CD4-positive, CD25-positive, alpha-beta regulatory T cell (primary cell): ENCODE measurements around the gene ABHD16A. TPM values are rescaled to one million over a fixed set of nuclear protein-coding genes. Genes with fewer than 3 reads are reported as not detected.

Experiments used
- ATAC-seq, 2 donors: fragments of 150-1000 bp; cut with Tn5 transposase; one replicate each; pipeline ENCODE4 v1.10.0; 2021; ENCODE audit warnings: low read depth in 2 of 2, moderate number of reproducible peaks in 2 of 2, moderate library complexity in 1 of 2
- DNase-seq, 3 donors: peaks; one replicate each; pipeline versions ENCODE4 v3.0.0 to v3.0.0-alpha.2; 2012 to 2022; ENCODE audit warnings: mixed read lengths in 1 of 3
- H3K27ac ChIP-seq: one replicate; pipeline ENCODE4 v1.7.0; 2013; ENCODE audit warnings: mild to moderate bottlenecking, low read length; ENCODE audit not compliant: insufficient read depth, poor library complexity, severe bottlenecking
- H3K27me3 ChIP-seq: one replicate; pipeline ENCODE4 v1.7.0; 2013; ENCODE audit warnings: low read length; ENCODE audit not compliant: control insufficient read depth, insufficient read depth
- H3K36me3 ChIP-seq: one replicate; pipeline ENCODE4 v1.7.0; 2013; ENCODE audit warnings: mild to moderate bottlenecking, low read length, moderate library complexity; ENCODE audit not compliant: control insufficient read depth, insufficient read depth
- H3K4me1 ChIP-seq: 2 replicates; pipeline ENCODE4 v1.7.0; 2013; ENCODE audit warnings: mild to moderate bottlenecking, low read length; ENCODE audit not compliant: insufficient read depth, control insufficient read depth, poor library complexity, severe bottlenecking
- H3K4me3 ChIP-seq: one replicate; pipeline ENCODE4 v1.7.0; 2013; ENCODE audit warnings: low read depth, mild to moderate bottlenecking, low read length, moderate library complexity
- H3K9me3 ChIP-seq, 2 experiments: 1 replicate in 1 of 2; 2 replicates in 1 of 2; pipeline ENCODE4 v1.7.0; 2013; ENCODE audit warnings: low read length in 2 of 2, mild to moderate bottlenecking in 1 of 2, moderate library complexity in 1 of 2; ENCODE audit not compliant: control insufficient read depth in 2 of 2
- H3K27ac Mint-ChIP-seq, 3 donors: one replicate each; pipeline ENCODE4 v1.8.0; 2020 to 2022; ENCODE audit warnings: mild to moderate bottlenecking in 3 of 3, mixed read lengths in 3 of 3, moderate library complexity in 2 of 3
- H3K27me3 Mint-ChIP-seq: one replicate; pipeline ENCODE4 v1.8.0; 2022; ENCODE audit warnings: mild to moderate bottlenecking, mixed read lengths
- H3K36me3 Mint-ChIP-seq: one replicate; pipeline ENCODE4 v1.8.0; 2020; ENCODE audit warnings: mixed read lengths
- H3K4me1 Mint-ChIP-seq, 4 donors: one replicate each; pipeline ENCODE4 v1.8.0; 2020 to 2022; ENCODE audit warnings: mixed read lengths in 4 of 4, mild to moderate bottlenecking in 1 of 4
- H3K4me3 Mint-ChIP-seq, 4 donors: one replicate each; pipeline ENCODE4 v1.8.0; 2020 to 2022; ENCODE audit warnings: mild to moderate bottlenecking in 4 of 4, mixed read lengths in 4 of 4, moderate library complexity in 3 of 4
- H3K9me3 Mint-ChIP-seq, 7 donors: one replicate each; pipeline ENCODE4 v1.8.0; 2020 to 2022; ENCODE audit warnings: mixed read lengths in 7 of 7, mild to moderate bottlenecking in 3 of 7, moderate library complexity in 2 of 7
- polyA plus RNA-seq, 4 donors: library from polyadenylated mRNA; unstranded; fragments of 300-500 nt; fragmentation: Illumina TruSeq; gene quantifications; one replicate each; pipeline ENCODE4 v1.2.3, GENCODE V29; 2021
- total RNA-seq: library from RNA; stranded (reverse); gene quantifications from one replicate; pipeline ENCODE4 v1.2.3, GENCODE V29; 2022

The ABHD16A gene
- total and polyA plus RNA-seq, 5 donors from 2014 or later: 33.4 to 78.4 (median 36.6) TPM

DNA sequence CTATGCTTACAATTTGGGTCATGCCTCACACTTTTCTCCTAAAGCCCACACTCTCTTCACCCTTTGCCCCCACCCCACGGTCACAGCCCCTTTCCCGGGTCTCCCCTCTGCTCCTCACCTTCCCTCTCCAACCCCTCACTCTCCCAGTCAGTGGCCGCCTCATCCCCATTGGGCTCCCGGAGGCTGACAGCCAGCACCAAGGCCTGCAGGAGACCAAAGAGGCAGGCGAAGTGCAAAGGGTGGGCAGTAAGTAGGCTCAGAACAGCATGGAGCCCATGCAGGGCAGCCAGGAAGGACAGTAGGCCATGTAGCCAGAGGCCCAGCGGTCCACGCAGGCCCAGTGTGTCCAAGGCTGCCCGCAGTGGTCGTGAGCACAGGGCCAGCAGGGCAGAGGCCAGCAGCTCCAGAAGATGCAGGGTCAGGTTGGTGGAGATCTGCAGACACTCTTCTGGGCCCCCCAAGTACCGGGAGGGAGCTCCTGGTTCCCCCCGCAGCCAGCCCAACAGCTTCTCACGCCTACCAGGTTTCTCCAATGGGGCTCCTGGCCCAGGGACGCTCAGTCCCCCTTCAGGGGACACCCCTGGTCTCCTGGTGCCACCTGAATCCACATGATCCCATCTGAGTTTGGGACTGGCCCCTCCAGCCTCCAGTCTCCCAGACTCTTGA lies 44.0 kb downstream of the ABHD16A start:
- Mint-ChIP-seq H3K4me1 (peaks cover 4 to 83% (median 51%) of the 10 kb centered on the region in 4 donors), H3K27ac (peak overlapping the region; percentile 88 to 94 (median 93)), H3K27me3 (no peaks in the 10 kb centered on the region), H3K4me3 (peak overlapping the region; percentile 92 to 99 (median 96)), H3K36me3 (peaks cover 18% of the 10 kb centered on the region), H3K9me3 (no peaks in the 10 kb centered on the region)
- H3K27me3 ChIP-seq: no peaks in the 10 kb centered on the region
- H3K27ac ChIP-seq: peak overlapping the region; percentile 76
- H3K9me3 ChIP-seq: no peaks in the 10 kb centered on the region
- peaks cover 64% of the 10 kb centered on the region for H3K4me1 ChIP-seq
- ATAC-seq (no peak), DNase-seq (no peak)
- H3K4me3 ChIP-seq: peak overlapping the region; percentile 90
- H3K36me3 ChIP-seq: peaks cover 22% of the 10 kb centered on the region

DNA sequence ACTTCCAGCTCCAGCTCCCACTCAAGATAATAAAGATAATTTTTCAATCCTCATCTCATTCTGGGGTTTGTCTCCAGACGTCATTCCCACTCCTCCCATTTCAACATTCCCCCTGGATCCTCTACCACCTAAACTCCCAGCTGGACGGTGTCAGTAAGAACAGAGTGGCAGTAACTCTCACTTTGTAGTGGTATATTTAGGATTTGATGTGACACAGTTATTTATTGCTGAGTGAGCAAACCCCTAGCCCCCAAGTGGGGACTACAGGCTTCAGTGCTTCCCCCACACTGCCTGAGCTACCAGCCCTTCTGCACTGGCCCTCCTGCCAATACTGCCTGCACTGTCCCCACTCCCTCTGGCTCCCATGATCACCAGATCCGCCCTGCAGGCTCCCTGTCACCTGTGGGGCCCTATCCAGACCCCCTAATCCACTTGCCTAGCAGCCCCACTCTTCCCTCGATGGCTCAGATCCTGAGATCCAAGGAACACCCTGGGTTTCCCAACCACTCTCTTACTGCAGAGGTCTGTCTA lies 44.9 kb downstream of the ABHD16A start:
- Mint-ChIP-seq H3K4me3 (peak overlapping the region; percentile 90 to 99 (median 93)), H3K9me3 (no peaks in the 10 kb centered on the region), H3K27ac (peak overlapping the region; percentile 90 to 94 (median 93)), H3K4me1 (peaks cover 4 to 78% (median 43%) of the 10 kb centered on the region in 4 donors), H3K36me3 (peaks cover 15% of the 10 kb centered on the region), H3K27me3 (no peaks in the 10 kb centered on the region)
- H3K27ac ChIP-seq: peak overlapping the region; percentile 76
- no peak overlapping the region for H3K4me3 ChIP-seq
- H3K27me3 ChIP-seq: no peaks in the 10 kb centered on the region
- ATAC-seq (no peak), DNase-seq (no peak)
- peaks cover 22% of the 10 kb centered on the region for H3K36me3 ChIP-seq
- peaks cover 61% of the 10 kb centered on the region for H3K4me1 ChIP-seq
- H3K9me3 ChIP-seq: no peaks in the 10 kb centered on the region

DNA sequence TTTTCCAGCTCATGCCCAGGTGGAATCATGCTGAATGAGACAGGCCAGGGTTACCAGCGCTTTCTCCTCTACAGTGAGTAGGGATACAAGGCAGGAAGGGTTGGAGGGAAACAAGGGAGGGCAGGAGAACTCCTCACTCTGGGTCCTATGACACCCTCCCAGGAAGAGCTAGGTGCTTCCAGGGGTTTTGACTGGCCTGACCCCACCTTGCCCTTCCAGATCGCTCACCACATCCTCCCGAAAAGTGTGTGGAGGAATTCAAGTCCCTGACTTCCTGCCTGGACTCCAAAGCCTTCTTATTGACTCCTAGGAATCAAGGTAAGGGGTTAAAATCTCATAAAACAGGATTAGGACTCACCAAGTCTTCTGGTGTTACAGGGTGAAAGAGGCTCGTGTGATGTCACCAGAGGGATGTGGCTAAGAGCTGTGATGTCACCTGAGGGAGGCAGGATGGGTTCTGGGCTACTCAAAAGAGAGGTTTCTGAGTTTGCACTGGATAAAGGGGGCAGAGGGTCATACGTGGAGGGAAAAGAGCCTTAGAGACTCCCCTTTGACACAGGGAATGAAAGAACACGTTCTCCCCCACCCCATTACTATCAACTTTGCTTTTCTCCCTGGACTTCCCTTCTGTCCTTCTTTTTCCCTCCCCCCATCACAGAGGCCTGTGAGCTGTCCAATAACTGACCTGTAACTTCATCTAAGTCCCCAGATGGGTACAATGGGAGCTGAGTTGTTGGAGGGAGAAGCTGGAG lies 45.5 kb downstream of the ABHD16A start:
- Mint-ChIP-seq H3K9me3 (no peaks in the 10 kb centered on the region), H3K36me3 (peaks cover 15% of the 10 kb centered on the region), H3K27ac (peak overlapping the region; percentile 48 to 93 (median 85)), H3K4me1 (peaks cover 4 to 78% (median 44%) of the 10 kb centered on the region in 4 donors), H3K27me3 (peaks cover 5% of the 10 kb centered on the region), H3K4me3 (peak overlapping the region; percentile 61 to 99 (median 93))
- DNase-seq: peak in 2 of 3 donors; percentile 23 to 58
- peaks cover 57% of the 10 kb centered on the region for H3K4me1 ChIP-seq
- no peaks in the 10 kb centered on the region for H3K27me3 ChIP-seq
- peak overlapping the region; percentile 76 for H3K27ac ChIP-seq
- no peak for ATAC-seq
- peaks cover 22% of the 10 kb centered on the region for H3K36me3 ChIP-seq
- no peaks in the 10 kb centered on the region for H3K9me3 ChIP-seq
- H3K4me3 ChIP-seq: no peak overlapping the region

GRCh38 chr6:31655349-31656237 lies 47.5 kb downstream of the ABHD16A start, which contains the start of gene APOM:
Gene APOM (plus strand): TSS chr6:31655894. CDS start chr6:31655967, 73 bp downstream.
- no peak within 1 kb of the TSS for H3K4me3 ChIP-seq
- no peaks in the 10 kb centered on the region for H3K27me3 ChIP-seq
- peaks cover 56% of the 10 kb centered on the region for H3K4me1 ChIP-seq
- H3K27ac ChIP-seq: no peak within 1 kb of the TSS
- H3K36me3 ChIP-seq: peaks cover 17% of the 10 kb centered on the region
- peak within 1 kb of the TSS; percentile 18 to 36 (median 35) for H3K27ac Mint-ChIP-seq
- no peak for ATAC-seq
- H3K4me1 Mint-ChIP-seq: peaks cover 4 to 76% (median 44%) of the 10 kb centered on the region in 4 donors
- H3K36me3 Mint-ChIP-seq: peaks cover 15% of the 10 kb centered on the region
- peaks cover 0 to 7% (median 0%) of the 10 kb centered on the region in 7 donors for H3K9me3 Mint-ChIP-seq
- H3K9me3 ChIP-seq: no peaks in the 10 kb centered on the region
- peak within 1 kb of the TSS in 3 of 4 donors; percentile 65 to 99 (median 92) for H3K4me3 Mint-ChIP-seq
- DNase-seq: no peak
- peaks cover 8% of the 10 kb centered on the region for H3K27me3 Mint-ChIP-seq

DNA sequence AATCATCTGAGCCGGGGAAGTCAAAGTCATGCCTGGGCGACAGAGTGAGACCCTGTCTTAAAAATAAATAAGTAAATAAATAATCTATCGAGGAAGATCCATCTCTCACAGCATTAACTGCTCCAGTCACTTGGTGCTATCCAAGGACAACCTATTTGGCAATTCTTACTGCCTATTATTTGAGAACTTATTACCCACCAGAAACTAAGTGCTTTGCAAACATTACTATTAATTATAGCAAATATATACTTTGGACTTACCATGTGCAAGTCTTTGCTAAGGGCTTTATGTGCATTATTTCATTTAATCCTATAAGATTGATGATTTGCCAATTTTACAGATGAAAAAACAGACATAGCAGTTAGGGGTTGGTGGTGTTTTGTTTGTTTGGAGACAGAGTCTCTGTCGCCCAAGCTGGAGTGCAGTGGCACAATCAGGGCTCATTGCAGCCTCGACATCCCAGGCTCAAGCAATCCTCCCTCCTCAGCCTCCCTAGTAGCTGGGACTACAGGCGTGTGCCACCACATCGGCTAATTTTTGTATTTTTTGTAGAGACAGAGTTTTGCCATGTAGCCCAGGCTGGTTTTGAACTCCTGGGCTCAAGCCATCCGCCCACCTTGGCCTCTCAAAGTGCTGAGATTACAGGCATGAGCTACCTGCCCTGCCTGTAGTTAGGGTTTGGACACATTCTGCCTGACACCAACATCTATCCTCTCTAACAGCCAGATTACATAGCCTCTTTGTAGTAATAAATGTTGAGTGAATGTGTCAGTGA lies 48.4 kb downstream of the ABHD16A start:
- H3K27me3 Mint-ChIP-seq: peaks cover 8% of the 10 kb centered on the region
- Histone ChIP-seq H3K4me3 (no peak overlapping the region), H3K27ac (no peak overlapping the region), H3K36me3 (peaks cover 17% of the 10 kb centered on the region), H3K4me1 (peaks cover 50% of the 10 kb centered on the region), H3K9me3 (no peaks in the 10 kb centered on the region), H3K27me3 (no peaks in the 10 kb centered on the region)
- peaks cover 15% of the 10 kb centered on the region for H3K36me3 Mint-ChIP-seq
- DNase-seq: no peak
- peaks cover 0 to 7% (median 0%) of the 10 kb centered on the region in 7 donors for H3K9me3 Mint-ChIP-seq
- no peak for ATAC-seq
- no peak overlapping the region for H3K27ac Mint-ChIP-seq
- H3K4me1 Mint-ChIP-seq: peaks cover 4 to 78% (median 45%) of the 10 kb centered on the region in 4 donors
- peak overlapping the region in 3 of 4 donors; percentile 56 to 99 (median 59) for H3K4me3 Mint-ChIP-seq

- ATAC-seq: peak; percentile 68 to 70
Measured at GRCh38 chr6:31652925-31653724, 50.0 kb downstream of the ABHD16A start.

More at GRCh38 chr6:31652925-31653724, 50.0 kb downstream of the ABHD16A start:
- Mint-ChIP-seq H3K36me3 (peaks cover 23% of the 10 kb centered on the region), H3K27me3 (peaks cover 8% of the 10 kb centered on the region), H3K4me1 (peaks cover 4 to 70% (median 40%) of the 10 kb centered on the region in 4 donors), H3K27ac (peak overlapping the region; percentile 99 to 100 (median 100)), H3K9me3 (peaks cover 0 to 9% (median 0%) of the 10 kb centered on the region in 7 donors), H3K4me3 (peak overlapping the region; percentile 92 to 98 (median 98))
- peak in 1 of 3 donors; percentile 83 for DNase-seq
- Histone ChIP-seq H3K9me3 (no peaks in the 10 kb centered on the region), H3K27me3 (no peaks in the 10 kb centered on the region), H3K27ac (peak overlapping the region; percentile 99), H3K4me1 (peaks cover 33% of the 10 kb centered on the region), H3K4me3 (peak overlapping the region; percentile 92), H3K36me3 (peaks cover 28% of the 10 kb centered on the region)
